HG02588 (cell line): ENCODE data around the gene CUX1.
"Not testable (repeated sequence)": the region's sequence is repeated elsewhere in the genome, so short reads cannot be mapped to it uniquely, and the experiment has no call there.

Experiments
- ATAC-seq: cut with Tn5 transposase; IDR thresholded peaks from one replicate; pipeline ENCODE4 v1.9.1; 2021; ENCODE audit warnings: mild to moderate bottlenecking, moderate library complexity; ENCODE audit not compliant: unreplicated experiment

Gene CUX1

DNA sequence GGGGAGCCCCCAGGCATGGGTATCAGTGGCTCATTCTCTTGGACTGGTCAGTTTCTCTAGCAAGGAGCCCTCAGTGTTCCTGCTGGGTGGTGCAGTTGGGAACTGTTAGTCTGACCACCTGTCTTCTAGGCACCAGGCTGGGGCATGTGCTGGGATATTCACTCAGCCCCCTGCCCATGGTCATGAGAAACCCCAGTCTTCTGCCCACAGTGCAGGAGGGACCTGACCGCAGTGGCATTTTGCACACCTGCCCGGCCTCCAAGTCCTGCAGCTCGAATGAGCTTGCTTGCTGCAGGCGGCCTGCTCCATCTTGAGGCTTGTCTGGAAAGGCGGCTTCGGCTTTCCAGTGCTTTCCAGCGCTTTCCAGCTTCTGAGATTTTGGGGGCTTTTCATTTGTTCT is 36.3 kb downstream of the CUX1 start:
- ATAC-seq: no peak

GRCh38 chr7:101854084-101854865 is 36.8 kb downstream of the CUX1 start:
- ATAC-seq: no peak

- ATAC-seq: peak; percentile 94
Observed at GRCh38 chr7:101856473-101857357, 39.3 kb downstream of the CUX1 start.

DNA sequence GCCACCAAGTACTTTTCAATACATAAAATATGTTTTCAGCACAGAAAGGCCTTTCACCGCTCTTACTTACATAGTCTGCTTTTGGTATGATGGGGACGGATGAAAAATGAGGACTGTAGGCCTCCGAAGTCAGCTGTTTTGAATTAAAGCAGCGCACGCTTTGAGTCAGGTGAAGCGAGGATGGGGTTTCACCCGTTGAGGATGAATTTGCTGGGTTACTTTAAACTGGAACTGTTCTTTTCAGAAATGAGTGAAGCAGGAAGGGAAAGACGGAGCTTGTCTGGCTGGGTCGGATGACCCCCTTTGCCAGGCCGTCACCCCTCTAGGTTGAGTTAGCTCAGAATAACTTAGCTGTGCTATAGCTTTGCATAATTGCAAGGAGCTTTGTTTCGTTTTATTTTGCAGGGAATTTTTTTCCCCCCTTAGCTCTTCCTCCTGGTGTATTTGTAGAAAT is 40.0 kb downstream of the CUX1 start:
- no peak for ATAC-seq

GRCh38 chr7:101858437-101859385 is 41.3 kb downstream of the CUX1 start:
- ATAC-seq: no peak

DNA sequence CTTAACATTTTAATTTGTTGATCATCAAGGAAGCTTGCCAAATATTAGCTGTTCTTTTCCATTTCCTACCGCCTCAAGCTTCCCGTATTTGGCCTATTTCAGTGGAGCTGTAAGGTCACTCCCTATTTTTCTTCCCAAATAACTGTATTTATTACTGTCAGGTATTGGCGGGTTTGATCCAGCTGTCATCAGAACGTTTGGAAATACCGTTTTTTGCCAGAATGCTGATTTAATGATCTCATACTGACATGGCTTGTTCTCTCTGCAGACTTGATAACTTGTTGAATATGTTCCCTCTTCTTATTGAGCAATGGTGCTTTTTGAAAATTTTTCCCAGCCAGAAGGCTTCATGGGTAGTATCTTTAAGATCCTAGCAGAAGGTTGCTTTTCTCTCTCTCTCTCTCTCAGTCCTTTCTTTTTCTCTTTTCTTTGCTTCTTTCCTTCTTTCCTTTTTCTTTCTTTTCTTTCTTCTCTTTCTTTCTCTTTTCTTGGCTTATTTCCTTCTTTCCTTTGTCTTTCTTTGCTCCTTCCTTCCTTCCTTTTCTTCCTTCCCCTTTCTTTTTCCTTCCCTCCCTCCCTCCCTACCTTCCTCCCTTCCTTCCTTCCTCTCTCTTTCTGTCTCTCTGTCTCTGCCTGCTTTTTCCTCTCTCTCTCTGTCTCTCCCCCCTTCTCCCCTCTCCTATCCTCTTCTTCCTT is 42.1 kb downstream of the CUX1 start:
- ATAC-seq: no peak

- no peak for ATAC-seq
Observed at GRCh38 chr7:101860316-101861217, 43.1 kb downstream of the CUX1 start.

DNA sequence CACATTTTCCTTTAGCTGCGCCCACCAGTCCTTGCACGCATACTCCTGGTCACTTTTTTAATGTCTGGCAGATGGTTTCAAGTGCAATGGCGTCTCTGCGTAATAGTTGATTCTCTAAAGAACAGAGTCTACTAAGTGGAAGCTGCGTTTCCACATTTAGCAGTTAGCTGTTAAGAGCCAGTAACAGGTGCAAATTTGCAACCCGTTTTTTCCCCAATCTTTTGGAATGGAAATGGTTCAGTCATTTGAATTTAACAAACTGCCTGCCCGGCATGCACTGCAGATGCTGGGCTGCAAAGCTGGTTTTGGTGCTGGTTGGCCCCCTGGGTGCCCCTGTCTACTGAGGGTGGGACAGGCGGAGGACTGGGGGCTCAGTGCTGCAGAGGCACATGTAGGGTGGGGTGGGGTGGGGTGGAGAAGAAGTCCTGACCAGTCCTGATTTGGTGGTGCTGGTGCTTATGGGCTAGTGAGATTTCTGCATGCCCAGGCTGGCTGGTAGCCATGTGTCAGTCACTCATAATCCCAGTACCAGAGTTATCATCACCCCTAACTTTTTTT is 43.9 kb downstream of the CUX1 start:
- no peak for ATAC-seq

- ATAC-seq: no peak
Observed at GRCh38 chr7:101862280-101863220, 45.1 kb downstream of the CUX1 start.

GRCh38 chr7:101863598-101863997 is 46.2 kb downstream of the CUX1 start:
- no peak for ATAC-seq

- ATAC-seq: no peak
Observed at GRCh38 chr7:101864039-101864438, 46.6 kb downstream of the CUX1 start.

DNA sequence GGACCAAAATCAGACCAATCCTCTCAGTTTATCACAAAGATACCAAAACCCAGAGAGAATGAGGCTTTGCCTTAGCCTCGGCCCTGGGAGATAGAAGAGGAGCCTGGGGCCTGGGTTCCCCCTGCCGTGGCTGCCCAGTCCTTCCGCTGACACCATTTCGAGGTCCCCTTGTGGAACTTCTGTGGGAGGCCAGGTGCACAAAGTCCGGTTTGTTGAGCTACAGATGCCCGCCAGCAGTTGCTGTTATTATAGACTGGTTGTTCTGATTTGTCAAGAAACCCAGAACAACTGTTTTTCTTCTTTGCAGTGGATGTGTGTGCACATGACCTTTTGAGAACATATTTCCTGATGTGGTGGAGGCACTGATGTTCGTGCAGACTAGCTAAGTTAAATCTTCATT is 47.6 kb downstream of the CUX1 start:
- no peak for ATAC-seq

DNA sequence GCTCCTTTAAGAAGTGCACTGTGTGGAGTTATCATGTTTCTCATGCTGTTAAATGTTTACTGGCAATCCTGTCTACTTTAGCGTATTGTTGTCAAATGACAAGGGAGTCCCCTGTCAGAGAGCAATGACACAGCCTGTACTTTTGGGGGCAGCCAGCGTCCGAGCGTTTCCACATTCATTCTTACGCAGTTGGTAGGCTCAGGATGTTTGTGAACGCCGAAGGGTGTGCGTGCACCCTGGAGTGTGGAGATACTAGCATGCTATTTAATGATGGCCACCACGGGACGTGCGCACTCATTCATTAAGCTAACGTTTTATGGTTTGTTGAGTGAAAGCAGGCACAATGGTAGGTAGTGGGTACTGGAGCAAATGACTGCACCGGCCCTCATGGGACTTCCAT is 48.0 kb downstream of the CUX1 start:
- ATAC-seq: no peak

DNA sequence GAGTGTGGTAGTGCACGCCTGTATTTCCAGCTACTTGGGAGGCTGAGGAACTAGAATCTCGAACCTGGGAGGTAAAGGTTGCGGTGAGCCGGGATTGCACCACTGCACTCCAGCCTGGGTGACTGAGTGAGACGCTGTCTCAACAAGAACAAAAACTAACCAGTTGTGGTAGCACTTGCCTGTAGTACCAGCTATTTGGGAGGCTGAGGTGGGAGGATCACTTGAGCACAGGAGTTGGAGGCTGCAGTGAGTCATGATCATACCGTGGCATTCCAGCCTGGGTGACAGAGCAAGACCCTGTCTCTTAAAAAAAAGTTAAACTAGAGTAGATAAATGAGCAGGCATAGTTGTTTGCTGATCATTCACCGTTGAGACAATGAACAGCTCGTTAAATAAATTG is 48.9 kb downstream of the CUX1 start:
- no peak for ATAC-seq

GRCh38 chr7:101867265-101867664 is 49.8 kb downstream of the CUX1 start:
- ATAC-seq: no peak

GRCh38 chr7:101867681-101868080 is 50.3 kb downstream of the CUX1 start:
- ATAC-seq: not testable (repeated sequence)

DNA sequence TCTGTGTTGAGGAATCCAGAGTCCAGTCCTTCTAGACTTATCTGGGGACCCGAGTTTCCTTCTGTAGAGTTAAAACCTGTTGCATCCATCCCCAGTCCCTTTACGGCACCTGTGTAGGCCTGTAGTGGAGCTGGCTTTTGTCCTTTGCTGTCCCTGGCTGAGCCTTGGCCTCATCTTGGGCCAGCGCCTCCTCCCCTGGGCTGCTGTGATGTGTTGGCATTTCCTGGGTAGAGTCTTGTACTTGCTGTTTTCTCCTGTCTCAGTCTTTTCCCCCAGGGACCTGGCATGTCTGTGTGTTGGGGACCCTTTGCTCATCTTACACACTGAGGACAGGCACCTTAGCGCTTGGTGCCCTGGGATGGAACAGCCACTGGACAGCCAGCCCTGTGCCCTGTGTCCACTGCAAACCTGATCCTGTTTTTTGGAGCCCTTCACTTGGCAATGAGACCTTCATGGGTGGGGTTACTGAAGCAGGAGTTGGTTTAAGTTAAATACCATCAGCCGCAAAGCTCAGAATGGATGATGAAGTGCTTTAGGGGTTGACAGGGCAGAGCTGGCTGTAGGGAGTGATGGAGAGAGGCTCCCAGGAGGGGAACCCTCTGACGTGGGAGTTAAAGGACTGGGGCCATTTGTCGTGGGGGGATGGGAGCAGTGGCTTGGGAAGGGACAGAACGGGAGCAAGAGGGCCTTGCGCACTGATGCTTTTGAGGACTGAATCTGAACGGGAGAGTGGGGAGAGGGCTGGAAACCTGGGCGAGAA is 50.9 kb downstream of the CUX1 start:
- no peak for ATAC-seq
